ENCODE measurements around the gene WNT7A. TPM values are rescaled to one million over a fixed set of nuclear protein-coding genes. Genes with fewer than 3 reads are reported as not detected.

WNT7A gene
- total RNA-seq, 1 donor from 2014 or later, result 0.44 TPM

DNA sequence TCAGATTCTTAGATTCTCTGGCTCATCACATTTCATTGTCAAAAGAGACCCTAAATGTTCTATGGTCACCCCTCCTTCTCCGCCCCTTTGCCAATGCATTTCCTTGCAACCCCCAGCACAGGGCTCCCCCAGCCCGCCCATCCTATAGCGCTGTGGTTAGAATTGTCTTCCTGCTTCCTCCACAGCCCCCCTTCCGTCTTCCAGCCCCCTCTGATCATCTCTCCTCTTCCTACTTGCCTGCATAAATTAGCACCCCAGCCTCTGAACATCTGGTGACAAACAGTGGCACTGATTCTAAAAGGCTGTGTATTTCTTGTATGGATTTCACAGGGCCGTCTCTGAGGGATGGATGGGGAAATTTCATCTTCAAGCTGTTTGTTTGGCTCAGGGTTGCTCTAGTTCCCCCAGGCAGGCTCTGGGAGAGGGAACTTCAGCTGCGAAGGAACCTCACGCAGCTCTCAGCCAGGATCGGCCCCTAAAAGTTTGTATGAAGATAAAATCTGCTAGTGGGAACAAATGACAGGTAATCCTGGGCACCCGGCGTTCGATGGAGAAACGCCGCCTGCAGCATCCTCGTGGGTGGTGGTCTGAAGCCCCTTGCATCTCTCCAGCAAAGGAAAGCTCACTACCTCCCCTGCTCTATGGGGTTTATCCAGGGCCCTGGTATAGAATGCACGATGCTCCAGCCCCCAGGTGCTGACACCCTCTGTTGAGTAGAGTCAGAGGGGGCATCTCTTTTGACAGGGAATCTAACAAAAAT is 83.0 kb downstream of the WNT7A start:
- intact Hi-C loops (cut with micrococcal nuclease), result no loop called here

DNA sequence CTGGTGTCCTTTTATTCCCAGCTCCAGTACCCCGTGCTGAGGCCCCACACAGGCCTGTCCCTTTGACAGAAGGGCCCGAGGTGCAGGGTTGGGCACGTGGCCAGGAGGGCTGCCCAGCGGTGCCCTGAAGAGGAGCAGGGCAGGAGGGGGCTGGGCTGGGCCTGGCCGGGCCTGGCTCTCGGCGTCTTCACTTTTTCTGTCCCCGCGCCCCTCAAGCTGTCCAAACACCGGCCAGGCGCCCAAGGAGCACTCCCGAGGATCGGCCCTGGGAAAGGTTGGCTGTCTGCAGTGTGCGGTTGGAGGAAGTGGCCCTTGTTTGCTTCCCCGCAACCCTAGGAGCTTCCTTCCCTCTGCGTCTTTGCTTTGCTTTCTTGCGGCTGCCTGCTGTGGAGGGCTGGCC is 84.1 kb downstream of the WNT7A start:
- intact Hi-C loops (cut with micrococcal nuclease), result no loop called here

DNA sequence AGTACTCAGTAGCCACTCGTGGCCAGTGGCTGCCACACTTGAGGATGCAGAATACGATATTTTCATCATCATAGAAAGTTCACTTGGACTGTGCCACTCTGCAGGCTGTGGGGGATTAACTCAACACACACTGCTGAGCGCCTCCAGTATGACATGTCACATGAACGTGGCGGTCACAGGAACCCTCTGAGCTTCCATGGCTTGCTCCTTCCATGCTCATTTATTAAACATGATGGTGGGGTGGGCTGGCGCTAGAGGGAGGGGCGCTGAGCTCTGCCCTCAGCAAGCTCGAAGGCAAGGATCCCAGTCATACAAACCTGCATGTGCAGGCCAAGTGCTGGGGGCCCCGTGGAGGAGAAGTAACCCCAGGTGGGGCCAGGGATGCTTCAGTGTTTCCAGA is 85.5 kb downstream of the WNT7A start:
- intact Hi-C loops (cut with micrococcal nuclease), result no loop called here

DNA sequence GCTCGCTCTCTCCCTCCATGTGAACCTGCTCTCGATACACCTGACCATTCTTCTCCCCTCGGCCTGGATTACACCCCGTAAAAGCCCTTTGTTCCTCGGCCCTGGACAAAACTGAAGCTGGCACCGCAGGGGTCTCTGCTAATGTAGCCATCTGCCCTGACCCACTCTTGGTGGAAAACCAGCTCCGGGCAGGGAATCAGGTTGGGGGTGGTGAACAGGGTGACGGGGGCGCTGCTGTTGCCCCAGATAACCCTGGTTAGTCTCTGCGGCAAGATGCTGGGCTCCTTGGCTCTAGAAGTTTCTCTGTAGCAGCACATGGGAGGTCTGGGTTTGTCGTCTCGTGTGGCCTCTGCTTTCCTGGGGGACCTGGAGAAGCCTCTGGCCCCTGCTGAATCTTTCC is 86.4 kb downstream of the WNT7A start:
- intact Hi-C loops (cut with micrococcal nuclease), result no loop called here

DNA sequence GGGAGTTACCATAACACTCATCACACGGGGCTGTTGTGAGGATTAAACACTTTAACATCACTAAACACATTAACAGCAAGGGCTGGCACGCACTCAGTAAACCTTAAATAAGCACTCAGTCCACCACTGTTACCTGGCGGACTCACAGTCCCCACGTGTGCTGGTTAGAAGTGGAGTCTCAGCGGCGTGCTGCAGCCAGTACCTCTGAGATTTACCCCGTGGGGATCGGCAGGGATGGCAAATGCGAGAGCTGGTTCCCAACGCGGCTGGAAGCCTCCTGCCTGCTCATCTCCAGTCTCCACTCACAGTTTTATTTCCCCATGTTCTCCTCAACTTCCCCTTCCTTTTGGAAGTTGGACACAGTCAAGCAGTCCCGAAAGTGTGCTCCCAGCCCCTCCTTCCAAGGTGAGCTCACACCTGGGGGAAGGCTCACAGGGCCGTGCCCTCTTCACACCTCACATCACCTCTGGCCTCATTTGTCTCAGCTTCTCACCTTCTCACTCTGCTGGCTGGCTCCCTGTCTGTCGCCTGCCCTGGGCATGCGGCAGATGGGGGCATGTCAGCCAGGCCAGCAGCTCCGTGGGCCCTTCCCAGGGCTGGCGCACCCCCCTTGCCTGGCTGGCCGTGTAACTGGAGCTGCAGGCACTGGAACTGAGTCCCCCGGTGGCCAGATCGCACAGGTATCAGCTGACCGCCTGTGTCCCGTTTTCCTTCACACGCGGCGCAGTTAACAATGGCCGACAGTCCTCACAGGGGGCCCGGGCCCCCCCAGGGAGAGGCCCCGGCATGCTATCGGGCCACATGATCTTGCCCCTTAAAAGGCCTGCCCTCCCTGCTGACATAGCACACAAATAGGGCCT is 87.1 kb downstream of the WNT7A start:
- intact Hi-C loops (cut with micrococcal nuclease), result no loop called here

DNA sequence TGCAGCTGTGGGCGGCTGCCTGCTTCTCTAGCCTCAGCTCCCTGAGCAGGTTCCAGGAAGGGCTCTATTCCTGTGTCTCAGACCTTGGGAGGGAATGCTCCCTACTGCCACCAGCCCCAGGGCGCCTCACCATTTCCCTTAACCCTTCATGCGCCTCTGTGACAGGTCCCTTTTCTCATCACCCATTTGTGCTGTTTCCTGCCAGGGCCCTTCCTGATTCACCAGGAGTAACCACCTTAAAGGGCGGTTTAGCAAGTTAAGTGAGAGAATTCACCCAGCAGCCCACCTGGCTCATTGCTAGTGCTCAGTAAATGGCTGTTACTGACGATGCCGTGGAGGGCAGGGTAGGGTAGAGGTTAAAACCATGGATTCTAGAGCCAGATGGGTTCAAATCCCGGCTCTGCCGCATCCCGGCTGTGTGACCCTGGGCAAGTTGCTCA is 87.8 kb downstream of the WNT7A start:
- intact Hi-C loops (cut with micrococcal nuclease), result no loop called here

DNA sequence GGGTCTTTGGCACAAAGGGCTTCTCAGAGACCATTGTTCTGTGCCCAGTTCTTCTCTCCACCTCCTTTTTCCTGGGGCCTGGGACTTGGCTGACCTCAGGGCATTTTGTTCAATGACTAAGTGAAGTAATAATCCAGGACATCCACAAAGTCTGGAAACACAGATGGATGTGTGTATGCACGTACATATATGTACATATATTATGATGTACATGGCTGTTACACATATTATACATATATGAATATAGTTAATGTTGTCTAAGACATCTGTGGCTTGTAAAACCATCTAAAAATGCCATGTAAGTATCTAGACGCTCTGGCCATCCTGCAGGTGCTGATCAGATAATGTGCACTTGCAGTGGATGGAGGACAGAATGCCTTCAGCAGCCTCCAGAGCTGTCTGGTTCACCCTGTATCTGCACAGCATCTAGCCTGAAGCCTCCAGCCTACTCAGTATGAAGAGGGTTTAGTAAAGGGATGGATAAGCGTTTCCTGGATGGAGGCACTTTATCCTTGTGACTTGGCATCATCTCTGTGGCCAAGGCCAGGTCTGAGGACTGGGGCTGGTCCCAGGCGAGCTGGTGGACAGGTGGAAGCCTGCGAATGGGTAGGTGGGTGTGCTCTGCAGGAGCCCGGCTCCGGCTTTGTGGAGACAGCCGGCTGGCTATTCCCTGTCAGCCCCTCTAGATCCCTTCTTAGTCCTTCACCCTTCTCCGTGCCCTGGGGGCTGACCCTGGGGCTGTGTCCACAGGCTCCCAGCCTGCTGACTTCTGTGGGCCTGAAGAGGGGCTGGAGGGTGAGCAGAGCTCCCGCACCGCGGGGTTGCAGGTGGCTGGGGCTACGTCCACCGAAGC is 88.4 kb downstream of the WNT7A start:
- intact Hi-C loops (cut with micrococcal nuclease), result no loop called here

DNA sequence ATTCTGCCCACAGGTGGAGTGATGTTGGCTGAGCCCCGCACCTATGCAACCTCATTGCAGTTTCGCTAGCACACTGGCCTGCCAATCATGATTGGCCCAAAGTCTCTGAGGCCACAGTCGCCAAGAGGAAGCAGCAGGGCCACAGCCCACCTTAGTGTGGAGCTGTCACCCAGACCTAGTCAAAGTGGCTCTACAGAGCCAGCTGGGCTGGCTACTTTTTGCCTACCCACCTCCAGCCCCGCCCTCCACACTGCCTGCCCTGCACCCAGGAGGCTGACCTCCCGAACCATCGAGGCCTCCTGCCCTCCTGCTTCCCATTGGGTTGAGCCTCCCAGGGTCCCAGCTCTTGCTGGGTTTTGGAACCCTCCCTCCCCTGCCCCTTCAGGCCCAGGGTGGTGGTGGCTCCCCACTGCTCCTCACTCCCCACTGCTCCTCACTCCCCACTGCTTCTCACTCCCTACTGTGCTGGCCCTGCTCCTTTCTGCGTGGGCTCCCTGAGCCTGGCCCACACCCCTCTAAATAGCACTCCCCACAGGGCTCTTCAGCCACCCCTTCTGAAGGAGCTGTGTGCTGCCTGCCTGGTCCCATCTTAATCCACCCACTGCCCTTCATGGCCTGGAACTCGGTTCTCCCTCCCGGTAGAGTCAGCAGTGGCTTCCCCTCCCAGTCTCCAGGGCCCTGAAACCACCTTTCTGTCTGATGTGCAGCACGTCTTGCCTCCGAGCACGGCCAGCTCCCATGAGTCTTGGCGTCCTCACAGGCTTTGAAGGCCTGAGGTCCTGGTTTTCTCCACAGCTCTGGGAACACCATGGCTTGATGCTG is 89.3 kb downstream of the WNT7A start:
- intact Hi-C loops (cut with micrococcal nuclease), result no loop called here

DNA sequence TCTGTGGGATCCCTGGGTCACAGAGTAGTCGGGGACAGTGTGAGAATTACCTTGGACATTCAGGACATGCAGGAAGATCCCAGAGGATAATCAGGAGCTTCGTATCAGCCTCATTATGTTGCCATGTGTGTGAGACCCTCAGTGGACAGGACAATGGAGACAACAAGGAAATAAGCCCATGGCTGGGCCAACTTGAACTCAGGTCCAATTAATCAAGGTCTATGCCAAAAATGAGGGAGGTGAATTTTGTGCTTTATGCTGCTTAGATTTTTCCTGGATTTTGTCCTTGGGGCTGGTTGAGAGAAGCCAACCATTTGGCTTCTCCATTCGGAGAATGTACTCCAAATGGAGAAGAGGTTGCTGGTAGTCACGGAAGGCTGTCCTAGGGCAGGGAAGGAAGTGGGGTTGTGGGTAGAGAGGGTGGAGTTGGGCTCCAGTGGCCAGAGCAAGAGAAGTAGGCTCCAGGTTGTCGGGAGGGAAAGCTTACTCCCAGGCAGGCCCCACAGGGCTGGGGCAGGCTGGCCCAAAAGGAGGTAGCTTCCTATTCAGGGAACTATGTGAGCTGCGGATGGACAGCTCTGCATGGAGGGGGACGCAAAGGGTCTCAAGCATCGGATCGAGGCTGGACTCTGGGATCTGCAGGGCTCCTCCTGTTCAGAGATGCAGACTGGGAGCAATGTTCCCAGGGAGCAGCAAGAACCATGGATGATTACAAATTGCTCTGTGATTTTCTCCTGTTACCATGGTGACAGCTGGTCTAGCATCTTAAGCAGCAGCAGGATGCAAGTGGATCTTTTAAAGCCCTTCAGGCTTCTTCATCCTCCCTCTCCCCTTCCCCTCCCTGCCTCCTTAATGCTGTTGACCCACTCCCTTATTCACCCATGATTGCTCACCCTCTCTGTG is 91.1 kb downstream of the WNT7A start:
- intact Hi-C loops (cut with micrococcal nuclease), result no loop called here

DNA sequence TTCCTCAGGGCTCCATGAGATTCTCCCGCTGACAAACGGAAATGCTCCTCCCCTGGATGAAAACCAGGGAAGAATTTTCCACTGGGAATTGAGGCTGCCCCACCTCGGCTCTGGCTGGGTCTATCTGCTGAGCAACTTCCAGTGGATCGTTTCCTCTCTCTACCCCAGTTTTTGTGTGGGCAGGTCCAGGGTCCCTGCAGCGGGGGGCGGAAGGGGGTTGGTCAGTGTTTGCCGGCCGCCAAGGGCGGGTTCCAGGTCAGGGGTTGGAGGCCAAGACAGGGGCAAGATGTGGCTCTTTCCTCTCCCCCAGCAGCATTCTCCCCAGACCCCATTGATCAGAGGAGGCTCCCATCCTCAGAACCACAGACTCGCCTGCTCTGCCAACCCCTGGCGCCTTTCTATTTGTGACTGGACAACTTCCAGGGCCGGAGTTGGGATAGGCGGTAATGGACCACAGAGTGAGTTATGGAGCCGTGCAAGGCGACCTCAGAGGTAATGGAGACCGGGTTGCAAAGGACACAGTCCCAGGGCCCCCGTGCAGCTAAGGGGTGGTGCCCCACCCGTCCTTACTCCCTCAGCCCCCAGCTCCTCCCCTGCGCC is 92.2 kb downstream of the WNT7A start:
- intact Hi-C loops (cut with micrococcal nuclease), result no loop called here

DNA sequence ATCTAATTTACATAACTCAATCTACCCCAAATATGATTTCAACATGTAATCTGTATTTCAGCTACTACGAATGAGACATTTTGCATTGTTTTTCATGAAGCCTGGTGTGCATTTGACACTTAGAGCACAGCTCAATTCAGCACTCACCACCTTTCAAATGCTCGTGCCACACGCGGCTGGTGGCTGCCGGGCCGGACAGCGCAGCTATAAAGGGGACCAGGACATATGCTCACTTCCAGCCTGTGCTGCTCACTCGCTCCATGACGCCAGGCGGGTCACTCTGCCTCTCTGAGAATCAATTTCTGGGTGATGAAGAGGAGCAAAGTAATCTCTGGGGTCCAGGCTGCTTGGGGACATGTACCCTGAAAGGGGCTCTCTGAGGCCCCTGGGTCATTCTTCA is 93.1 kb downstream of the WNT7A start:
- intact Hi-C loops (cut with micrococcal nuclease), result no loop called here

DNA sequence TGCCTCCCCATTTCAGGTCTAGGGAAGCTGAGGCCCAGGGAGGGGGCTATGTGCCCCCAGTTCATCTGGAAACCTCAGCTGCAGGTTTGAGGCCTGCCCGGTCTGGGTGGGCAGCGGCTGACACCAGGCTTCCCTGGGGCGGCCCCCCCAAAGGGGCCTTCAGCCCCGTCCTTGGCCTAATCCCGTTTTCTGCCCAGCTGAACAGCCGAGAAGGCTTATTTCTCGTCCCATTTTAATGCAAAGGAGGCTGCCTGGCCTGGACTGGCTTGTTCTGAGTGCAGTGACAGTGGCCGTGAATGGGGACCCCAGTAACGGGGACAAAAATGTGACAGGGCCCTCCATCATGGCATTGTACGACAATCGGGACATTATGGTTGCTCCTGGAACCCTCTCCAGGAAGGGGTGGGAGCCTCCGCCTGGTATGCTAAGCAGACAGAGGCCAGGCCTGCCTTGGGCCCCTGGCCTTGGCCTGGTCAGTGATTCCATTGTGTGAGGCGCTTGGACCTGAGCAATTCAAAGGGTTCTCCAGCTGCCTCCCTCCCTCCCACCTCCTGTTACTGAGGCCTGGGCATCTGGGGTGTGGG is 93.9 kb downstream of the WNT7A start:
- intact Hi-C loops (cut with micrococcal nuclease), result no loop called here

DNA sequence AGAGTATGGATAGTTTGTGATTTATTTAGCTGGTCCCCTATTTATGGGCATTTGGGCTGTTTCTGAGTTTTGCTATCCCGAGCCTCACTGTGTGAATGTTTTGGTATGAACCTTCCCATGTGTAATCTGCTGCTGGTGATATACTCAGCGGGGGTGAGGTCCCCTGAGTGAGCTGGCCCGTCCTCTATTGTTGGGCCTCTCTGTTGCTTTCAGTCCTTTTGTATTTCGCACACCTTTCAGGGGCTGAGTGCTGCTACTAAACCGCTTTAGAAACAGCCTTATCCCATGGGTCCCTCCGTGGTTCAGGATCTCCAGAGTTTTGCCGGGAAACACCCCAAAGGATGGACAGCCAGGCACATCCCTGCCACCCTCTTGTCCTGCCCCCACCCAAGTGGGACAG is 94.5 kb downstream of the WNT7A start:
- intact Hi-C loops (cut with micrococcal nuclease), result no loop called here

DNA sequence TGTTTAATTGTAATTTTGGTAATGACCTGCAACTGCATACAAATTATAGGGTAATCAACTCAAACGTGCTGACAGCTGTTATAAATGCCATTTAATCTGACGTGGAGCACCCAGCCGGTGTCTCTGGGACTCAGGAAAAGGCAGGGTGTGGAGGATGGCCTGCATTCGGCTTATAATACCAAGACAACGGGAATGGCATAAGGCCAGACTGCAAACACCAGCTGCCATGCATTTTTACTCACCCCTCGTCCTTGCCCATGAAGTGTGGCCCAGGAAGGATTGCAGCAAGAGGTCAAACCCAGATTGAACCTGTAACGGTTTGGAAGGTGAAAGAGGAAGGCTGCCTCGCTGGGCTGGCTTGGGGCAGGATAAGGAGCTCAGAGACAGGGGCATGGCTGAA is 96.4 kb downstream of the WNT7A start:
- intact Hi-C loops (cut with micrococcal nuclease), result no loop called here

DNA sequence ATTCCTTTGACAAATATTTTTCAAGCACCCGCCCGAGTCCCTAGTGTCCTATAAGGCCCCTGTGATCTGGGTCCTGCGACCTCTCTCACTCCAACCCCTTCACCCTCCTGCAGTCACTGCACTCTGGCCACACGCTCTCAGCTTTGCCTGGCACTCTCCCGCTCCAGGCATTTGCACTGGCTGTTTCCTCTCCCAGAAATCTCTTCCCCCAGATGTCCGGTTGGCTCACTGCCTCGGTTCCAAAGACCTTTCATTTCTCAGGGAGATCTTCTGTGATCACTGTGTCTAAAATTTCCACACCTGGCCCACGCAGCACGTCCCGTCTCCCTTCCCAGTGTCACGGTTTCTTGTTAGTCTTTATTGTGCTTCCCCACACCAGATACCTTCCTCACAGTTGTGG is 97.4 kb downstream of the WNT7A start:
- intact Hi-C loops (cut with micrococcal nuclease), result no loop called here

DNA sequence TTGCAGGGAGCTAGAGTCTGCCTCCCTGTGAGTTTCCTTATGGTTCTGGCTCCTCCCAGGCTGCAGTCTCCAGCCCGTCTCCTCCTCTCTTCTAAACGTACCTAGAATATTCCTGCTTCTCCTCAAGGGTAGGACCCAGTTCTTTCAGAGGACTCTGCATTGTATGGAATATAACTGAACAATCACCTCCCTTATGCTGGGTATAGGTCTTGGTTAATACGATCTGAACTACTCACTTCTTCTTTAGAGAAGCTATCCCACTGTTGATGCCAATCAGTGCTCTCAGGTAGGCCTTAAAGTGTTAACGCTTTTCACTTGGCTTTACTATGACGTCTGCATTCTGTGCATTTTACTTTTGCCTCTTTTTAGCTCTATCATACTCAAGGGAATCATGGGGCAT is 98.5 kb downstream of the WNT7A start:
- intact Hi-C loops (cut with micrococcal nuclease), result no loop called here

DNA sequence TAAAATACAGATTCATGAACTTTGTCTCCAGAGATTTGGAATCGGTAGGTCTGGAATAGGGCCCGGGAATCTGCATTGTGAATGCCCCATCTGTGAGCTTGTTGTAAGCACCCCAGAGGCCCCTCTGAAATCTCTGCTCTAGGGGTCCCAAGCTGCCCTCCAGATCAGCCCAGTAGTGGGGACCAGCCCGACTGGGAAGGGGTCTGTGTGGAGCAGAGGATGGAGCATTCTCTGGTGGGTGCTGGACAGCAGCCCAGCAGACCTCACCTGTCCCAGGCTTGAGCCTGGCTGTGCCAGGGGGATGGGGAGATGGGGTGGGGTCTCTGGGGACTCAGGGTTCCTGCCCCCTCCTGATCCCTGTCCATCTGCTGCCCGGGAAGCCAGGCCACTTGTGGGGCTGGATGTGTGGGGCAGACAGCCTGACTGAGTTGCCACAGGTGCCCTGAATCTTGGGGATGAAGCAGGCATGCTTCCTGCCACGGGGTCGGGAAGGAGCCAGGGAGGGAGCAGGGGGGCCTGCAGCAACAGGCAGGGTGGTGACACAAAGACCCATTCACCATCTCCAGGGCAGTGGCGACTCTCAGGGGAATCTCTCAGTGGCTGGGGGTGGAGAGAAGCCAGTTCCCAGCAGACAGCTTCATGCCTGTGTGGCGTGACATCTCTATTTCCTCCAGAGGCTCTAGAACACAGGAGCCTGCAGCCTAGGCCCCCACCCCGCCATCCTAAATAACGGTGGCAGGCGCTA is 99.3 kb downstream of the WNT7A start:
- intact Hi-C loops (cut with micrococcal nuclease), result no loop called here
